ENCODE measurements around the gene GPATCH8.
A peak's percentile ranks its signal among the peaks of the same experiment; 100 is the strongest.

The GPATCH8 gene

DNA sequence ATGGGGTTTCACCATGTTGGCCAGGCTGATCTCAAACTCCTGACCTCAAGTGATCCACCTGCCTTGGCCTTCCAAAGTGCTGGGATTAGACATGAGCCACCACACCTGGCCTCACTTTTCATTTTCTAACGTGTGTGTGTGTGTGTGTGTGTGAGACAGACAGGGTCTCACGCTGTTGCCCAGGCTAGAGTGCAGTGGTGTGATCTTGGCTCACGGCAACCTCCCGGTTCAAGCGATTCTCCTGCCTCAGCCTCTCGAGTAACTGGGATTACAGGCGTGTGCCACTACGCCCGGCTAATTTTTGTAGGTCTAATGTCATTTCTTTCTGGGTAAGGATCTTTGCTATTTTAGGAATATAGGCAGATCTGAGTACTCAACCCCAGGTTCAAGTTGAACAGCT, 109.1 kb downstream of the GPATCH8 start:
- peak in 1 of 2 experiments; percentile 12 for DNase-seq

DNA sequence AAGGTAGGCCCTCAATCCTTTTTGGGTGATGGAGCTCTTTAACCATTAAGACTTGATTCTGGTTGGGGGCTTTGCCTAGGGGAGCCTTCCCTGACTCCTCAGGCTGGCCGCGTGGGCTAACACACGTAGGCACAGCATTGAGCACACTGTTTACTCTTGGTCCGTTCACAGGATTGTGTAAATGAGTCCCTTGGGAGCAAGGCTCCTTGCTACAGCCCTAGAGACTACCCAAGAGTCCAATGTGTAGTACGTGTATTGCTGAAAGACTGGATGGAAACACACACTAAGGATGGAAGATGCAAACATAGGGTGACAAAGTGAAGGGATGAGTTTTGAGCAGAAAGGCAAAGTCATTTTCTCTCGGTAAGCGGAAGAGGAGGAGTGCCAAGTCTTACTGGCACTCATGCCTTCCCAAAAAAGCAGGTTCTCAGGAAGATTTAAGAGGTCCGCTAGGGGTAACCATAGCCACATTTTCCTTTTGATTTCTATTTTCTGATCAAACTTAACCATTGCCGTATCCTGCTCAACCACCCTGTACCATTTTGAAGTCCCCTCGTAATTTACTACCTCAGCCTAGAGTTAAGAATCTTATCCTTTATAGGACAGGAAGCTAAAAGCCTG, 112.8 kb downstream of the GPATCH8 start:
- DNase-seq = no peak

DNA sequence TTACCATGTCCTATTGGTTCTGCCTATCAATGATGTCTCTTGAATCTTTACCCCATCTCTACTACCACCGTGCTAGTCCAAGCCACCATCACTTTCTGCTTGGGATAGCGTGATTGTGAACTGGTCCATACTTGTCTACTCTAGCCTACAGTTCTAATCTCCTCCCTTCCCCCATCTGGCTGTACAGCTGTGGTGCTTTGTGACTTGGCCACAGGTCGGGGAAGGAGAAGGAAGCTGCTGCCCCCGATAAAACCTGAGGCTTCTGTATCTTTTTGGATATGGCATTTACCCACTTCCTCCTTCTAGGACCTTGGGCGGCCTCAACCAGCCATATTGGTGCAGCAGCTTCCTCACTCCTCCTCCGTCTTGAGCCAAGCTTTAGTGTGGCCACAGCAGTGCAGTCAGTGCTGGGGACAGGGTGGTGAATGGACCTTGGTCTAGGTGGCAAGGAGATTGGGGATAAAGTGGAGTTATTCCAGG, 113.4 kb downstream of the GPATCH8 start:
- no peak for DNase-seq

DNA sequence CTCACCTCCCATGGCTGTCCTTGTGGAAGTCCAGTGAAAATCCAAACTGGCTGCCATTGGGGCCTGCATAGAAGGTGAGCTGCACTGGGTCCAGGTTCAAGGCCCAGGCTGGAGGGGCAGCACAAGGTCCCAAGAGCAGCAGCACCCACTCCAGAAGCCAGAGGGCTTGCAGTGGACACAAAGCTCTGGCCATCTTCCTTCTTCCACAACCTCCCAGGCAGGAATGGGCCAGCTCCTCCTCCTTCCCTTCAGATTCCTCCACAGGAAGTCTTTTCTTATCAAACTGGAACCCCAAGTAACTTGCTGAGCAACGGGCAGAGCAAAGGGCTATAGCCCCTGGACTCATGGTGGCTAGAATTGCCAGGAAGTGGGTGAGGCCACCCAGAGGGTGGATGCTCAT, 113.9 kb downstream of the GPATCH8 start, which contains the start of gene ITGA2B:
ITGA2B (minus strand) TSS at position 369 of the 400 bp plus-strand sequence; CDS start at position 193, 176 bp downstream.
- no peak for DNase-seq

DNA sequence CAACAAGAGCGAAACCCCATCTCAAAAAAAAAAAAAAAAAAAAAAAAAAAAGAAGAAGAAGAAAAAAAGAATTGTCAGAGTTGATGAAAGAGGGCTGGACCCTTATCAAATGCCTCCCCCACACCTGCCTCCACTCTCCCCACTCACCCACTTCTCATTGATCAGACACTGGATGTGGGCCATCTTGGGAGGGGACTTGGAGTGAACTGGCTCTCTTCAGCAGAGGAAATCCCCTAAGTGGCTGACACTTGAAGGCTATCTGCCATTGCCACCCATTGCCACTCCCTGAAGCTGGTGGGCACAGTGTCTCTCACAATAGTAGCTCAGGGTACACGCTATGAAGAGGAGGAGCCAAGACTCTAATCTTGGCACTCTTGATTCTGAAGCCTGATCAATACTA, 115.4 kb downstream of the GPATCH8 start:
- no peak for DNase-seq

DNA sequence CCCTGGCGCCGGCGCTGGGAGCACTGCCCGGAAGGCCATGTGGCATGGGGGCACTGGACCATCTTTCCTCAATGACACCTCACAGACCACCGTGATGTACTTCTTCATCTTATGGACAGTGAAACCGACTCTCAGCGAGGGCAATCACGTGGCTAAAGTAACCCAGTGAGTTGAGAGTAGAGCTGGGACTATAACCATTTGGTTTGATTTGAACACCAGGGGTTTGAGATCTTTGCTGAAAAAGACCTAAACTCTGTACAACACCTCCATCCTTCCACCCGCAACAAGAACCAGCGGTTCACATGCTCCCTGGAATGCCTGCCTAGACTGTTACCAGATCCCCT, 117.1 kb downstream of the GPATCH8 start:
- DNase-seq = no peak

DNA sequence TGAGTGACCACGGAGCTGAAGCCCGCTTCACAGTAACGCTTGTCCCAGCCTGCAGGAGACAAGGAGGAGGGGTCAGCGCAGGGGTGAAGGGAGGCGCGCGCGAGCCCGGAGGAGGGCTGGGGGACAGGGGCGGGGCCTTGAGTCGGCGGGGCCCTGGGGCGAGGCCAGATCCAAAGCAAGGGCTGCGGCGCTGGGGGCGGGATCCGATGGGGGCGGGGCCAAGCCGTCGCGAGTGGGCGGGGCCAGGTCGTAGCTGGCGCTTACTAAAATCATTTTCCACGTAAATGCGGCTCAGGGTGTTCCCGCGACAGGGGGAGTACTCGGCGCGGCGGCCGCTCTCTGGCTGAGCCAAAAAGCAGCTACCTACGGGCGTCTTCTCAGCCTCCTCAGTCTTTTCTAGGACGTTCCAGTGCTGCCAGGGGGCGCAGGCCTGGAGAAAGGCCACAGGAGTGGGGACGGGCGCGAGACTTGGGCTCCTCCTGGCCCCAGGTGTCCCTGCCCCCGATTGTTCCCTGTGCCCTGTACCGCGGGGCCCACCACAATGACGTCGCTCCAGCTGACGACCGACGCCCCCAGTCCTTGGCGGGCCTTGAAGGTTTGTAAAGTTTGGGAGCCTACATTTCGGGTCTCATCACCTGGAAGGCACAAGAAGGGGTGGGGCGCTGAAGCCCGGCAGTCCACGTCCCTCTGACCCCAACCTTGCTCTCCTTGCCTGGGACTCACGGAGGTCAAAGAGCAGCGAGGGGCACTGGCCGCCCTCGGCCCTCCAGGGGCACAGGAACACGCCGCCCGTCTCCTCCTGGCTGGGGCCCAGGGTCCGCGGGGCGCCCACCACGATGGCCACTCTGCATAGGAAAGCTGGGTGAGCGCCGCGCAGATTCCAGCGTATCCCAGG, 117.7 kb downstream of the GPATCH8 start:
- DNase-seq = peak; percentile 90 to 92

DNA sequence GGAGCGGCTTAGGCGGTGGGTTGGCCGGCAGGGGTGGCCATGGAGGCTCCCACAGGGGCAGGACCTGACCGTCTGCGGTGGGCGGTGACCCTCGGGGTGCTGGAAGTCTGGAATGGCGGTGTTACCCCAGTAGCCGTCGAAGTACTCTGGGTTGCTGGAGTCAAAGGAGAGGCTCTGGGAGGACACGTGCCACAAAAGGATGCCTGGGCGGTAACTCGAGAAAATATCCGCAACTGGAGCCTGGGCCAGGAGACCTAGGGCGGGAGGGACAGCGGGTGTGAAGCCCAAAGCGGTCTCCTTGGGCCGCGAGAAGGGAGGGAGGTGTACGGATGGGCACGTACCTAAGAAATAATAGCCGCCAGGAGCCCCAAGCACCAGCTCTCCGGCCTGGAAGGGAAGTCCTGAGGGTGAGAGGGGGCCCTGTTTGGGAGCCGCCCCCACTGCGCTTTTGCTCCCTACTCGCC, 118.4 kb downstream of the GPATCH8 start:
- DNase-seq = no peak

DNA sequence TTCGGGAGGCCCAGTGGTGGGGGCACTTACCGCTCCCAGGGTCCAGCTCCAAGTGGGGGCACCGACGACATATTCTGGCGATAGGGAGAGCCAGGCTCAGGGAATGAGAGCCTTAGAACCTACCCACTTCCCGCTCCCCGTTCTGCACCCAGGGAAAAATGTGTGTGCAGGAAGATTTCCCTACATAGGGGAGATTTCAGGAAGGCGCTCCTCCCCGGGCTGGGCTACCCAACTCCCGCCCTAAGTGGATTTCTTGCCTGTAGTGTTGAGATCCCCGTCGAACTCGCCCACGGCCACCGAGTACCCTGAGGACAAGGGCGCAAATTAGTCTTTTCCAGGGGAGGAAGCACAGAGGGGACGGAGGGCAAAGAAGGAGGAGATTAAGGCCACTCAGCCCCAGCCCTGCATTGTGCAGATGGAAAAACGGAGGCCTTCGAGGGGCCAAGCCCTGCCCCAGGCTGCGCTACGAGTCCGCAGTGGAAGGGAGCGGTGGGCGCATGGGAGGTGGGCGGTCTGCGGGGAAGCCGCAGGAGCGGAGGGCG, 118.9 kb downstream of the GPATCH8 start:
- DNase-seq = no peak

DNA sequence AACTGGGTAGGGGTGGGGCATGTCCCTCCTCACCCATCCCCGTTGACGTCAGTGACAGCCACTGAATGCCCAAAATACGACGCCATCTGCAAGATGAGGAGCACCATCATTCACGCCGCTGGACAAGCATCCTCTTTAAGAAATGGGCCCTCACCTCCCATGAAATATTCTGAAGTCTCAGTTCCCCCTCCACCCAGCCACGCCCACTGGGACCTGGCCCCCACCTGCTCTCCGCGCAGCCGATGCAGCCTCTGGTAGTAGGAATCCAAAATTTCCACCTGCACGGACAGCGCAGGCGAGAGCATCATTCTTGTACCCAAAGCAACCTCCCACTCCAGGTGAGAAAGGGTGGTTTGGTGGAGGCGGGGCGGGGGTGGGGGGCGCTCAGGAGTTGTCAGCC, 119.3 kb downstream of the GPATCH8 start:
- DNase-seq = no peak

DNA sequence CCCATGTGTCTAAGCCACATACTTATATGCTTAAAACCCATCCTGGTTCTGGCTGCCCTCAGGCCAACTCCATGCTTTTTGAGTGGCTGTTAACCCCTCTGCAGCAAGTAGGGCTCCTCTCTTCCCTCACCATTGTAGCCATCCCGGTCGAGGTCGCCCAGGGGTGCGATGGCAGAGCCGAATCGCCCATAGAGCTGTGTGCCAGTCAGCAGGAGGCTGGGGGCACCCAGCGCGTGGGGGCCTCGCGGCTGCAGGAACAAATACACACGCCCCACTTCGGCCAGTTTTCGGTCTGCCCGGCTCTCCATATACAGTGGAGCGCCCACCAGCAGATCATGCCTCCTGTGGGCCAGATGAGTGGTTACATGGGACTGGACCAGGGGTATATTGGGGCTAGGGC, 119.8 kb downstream of the GPATCH8 start:
- DNase-seq = no peak

DNA sequence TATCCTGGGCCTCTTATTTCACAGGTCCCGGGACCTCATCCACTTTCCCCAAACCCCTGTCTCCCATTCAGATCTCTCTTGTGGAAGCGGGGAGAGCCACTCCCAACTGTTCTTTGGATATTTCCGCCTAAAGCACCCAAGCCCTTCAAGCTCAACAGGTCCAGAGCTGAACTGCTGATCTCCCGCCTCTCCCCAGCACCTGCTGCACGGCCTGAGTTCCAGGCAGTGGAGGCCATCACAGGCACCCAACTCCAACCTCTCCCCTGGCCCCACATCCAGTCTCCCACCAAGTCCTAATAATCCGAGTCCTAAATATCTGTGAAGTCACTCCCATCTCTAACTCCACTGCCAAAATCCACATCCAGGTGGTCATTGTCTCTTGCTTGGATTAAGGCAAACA, 120.3 kb downstream of the GPATCH8 start:
- no peak for DNase-seq

DNA sequence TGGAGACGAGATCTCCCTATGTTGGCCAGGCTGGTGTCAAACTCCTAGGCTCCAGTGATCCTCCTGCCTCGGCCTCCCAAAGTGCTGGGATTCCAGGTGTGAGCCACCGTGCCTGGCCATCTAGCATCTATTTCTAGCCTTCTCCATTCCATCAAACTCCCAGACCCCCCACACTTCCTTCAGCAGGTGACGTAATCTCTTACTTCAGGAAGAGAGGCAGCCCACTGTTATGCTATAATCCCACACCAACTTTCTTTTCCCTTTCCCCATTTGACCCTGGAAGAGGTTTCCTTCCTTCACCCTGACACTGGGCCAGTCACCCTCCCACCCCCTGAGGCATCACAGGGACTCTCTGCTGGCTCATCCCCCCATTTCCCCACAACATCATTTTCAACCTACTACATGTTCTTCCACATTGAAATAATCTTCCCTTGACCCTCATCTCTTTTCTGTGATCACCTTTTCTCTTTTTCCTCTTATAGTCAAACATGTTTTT, 121.3 kb downstream of the GPATCH8 start:
- no peak for DNase-seq

DNA sequence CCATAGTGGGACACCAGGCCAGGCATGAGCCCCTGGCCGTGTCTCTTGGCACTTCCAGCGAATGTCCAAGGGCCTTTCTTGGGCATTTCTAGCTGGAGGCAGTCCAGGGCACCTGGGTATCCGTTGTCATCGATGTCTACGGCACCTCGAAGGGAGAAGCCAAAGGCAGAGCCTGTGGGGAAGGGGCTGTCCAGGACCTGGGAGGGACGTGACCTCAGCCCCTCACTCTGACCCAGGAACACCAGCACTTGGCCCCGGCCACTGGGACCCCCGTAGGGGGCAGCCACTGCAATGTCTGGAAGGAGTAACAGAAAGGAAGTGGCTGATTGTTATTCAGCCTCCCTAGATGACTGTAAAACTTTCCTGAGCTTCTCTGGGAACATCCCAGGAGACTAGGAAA, 122.4 kb downstream of the GPATCH8 start:
- no peak for DNase-seq

DNA sequence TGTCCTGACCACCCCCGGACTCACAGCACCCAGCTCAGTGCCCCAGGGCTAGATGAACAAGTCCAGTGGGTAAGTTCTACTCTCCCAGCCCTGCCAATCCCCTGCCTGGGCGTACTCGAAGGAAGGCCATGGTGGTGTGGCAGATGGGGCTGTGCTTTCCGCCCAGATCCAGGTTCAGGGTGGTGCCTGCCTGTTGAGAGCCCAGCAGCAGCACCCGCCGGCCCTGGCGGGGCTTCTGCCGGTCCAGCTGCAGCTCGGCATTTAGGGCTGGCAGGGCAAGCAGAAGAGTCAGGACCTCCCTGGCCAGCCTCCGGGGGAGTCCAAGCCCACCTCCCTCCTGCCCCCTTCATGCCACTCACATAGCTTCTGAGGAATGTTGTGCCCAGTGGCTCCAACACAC, 123.3 kb downstream of the GPATCH8 start:
- no peak for DNase-seq

DNA sequence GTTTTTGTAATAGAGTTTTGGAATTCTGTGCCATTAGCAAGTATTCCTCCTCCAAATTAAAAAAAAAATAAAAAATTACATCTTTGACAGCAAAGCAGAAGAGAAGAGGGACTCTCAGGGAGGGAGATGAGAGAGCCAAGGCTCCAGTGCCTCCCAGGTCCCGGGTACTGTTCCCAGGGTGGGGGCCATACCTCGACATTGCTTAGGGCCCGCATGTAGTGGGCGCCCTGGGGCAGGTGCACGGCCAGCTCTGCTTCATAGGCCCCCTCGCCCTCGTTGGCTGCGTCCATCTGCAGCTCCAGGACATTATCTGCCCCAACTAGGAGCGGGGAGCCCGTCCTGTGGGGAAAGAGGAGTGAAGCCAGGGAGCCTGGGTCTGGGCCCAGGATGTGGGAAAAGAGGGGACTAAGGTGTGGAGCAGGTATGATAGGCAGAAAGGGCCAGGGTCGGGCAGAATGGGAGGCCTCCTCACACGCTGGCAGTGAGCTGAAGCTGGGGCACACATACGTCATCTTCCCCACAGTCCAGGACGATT, 125.0 kb downstream of the GPATCH8 start:
- DNase-seq = no peak

DNA sequence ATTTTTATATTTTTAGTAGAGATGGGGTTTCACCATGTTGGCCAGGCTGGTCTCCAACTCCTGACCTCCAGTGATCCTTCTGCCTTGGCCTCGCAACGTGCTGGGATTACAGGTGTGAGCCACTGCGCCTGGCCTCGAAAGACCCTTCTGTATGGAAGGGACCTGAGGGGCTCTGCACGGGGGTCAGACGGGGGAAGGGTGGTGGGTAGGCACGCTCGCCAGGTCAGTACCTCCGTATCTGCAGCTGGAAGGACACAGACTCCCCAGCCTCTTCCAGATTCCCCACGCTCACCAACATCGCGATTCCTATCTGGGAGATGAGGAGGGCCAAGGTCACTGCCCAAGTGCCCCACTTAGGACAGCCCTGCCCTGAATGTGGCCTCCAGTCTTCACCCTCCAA, 126.4 kb downstream of the GPATCH8 start:
- DNase-seq = no peak

DNA sequence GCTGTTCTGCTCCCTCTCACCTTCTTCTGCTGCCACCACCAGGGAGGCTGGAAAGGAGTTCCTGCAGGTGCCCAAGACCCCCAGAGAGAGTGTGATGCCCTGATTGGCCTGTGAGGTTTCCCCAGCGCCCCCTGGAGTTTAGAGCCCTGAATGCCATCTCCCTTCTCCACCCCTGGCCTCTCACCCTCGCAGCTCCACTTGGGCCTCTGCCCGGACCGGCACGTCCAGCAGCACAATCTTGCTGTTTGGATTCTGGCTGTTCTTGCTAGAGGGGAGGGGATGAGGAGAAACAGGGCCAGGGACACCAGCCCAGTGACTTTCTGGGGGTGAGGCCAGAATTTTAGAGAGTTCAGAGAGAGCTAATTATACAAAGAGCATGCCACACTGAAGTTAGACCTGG, 127.1 kb downstream of the GPATCH8 start:
- DNase-seq = peak; percentile 50 to 60

DNA sequence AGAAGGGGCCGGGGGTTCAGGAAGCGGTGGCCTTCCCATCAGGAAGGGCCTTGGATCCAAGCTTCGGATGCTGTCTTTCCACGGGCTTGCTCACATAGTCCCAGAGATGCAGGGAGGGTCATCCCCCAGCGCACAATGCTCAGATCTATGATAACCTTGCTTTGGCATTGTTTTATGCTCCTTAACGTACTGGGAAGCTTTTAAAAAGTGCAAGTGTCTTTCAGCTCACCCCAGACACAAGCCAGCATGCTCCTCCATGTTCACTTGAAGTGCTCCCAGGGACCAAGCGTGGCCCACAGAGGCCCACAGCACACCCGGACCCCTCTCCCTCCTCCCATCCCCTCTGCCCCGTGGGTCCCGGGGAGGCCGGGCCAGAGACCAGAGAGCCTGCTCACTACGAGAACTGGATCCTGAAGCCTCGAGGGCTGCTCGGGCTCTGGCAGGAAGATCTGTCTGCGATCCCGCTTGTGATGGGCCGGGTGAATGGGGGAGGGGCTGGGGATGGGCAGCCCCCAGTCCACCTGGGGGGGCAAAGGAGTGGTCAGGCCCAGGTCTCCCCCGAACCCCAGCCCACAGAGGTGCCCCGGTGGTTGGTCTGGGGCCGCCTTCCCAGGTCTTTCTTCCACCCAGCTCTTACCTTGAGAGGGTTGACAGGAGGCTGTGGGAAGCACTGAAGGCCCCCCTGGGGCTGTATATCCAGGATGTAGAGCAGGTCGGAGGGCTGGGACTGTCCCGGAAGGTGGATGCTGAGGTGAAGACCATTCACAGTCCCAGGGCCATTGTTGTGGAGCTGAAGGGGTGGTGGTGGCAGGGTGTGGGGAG, 127.8 kb downstream of the GPATCH8 start:
- no peak for DNase-seq

DNA sequence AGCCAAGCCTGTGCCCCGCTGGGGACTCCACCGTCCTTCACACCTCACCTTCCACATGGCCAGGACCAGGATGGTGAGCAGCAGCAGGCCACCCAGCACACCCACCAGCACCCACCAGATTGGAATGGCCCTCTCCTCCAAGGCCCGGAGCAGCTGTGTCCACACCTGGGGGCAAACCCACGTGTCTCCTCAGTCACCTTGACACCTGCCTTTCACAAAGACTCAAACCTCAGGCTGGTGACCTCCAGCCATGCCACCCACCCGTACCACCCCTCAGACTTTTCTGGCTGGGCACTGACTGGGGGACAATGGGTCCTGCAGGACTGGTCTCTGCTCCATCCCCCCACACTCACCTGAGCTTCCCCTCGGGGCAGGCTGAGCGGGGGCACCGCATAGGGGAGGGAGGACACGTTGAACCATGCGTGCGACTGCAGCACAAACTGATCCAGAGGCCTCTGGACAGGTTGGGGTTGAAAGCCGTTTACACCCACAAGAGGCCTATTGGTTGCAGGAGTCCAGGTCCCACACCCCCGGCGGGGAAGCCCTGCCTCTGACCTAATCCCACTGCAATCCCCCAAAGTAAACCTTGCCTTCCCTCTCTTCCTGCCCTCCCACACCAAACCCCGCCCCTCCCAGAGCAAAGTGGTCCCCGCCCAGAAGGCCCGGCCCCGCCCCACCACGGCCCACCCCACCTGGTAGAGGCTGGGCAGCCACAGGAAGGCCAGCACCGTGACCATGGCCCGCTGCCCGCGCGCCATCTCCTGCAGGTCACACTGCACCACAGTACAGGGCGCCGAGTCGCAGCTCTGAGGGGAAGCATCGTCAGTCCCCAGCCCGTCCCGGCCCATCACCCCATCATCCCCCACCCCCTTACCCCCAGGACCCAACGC, 128.7 kb downstream of the GPATCH8 start:
- DNase-seq = no peak

DNA sequence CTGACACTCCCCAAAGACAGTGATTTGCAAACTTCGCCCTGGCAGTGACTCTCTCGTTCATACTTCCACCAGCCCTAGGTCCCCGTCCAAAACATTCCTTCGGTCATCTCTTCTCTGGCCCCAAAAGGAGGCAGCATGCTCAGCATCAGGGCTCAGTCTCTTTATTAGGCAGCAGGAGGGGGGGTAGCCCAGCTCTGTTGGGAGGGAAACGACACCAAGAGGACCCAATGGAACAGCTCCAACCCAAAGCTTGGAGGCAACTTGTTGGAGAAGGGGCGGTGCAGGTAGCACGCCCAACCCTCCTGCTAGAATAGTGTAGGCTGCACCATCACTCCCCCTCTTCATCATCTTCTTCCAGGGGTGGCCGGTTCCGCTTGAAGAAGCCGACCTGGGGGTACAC, 131.2 kb downstream of the GPATCH8 start:
- DNase-seq = no peak
